ENCODE measurements around the gene ZNF207.
"Not testable (repeated sequence)": the region's sequence is repeated elsewhere in the genome, so short reads cannot be mapped to it uniquely, and the experiment has no call there.

ZNF207 gene

GRCh38 chr17:32388613-32389459 is 38.9 kb downstream of the ZNF207 start:
- no peak for DNase-seq

GRCh38 chr17:32393904-32394303 is 43.9 kb downstream of the ZNF207 start:
- DNase-seq: no peak

DNA sequence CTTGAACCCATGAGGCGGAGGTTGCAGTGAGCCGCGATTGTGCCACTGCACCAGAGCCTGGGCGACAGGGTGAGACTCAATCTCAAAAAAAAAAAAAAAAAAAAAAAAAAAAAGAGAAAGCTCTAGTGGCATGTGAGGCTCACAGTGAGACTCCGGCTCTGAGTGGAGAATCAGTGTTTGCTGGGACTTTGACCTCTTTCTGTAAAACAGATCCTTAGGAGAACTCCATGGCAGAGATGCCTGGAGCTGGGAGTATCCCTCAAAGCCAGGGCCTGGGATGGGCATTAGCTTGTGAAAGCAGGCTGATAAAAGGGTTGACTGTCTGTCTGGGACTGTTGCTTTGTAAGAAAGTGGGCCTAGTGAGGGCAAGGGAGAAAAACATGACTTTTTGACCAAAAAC is 46.4 kb downstream of the ZNF207 start:
- no peak for DNase-seq

DNA sequence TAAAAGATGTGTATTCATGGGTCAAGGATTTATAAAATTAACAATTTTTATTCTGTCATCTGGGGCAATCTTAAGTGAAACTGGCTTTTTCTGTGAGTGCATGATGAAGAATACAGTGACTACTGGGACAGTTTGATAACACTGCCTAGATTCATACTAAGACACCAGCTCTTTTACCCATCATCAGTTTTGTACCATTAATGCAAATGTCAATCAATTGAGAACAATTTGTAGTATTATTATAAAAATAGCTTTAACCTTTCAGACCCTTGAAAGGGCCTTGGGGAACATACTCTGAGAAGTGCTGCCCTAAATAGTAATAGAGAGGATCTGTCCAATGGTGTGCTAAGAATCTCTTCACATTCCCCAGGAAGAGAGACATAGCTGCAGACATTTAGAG is 49.0 kb downstream of the ZNF207 start:
- no peak for DNase-seq

GRCh38 chr17:32410085-32410484 is 60.1 kb downstream of the ZNF207 start:
- not testable (repeated sequence) for DNase-seq

DNA sequence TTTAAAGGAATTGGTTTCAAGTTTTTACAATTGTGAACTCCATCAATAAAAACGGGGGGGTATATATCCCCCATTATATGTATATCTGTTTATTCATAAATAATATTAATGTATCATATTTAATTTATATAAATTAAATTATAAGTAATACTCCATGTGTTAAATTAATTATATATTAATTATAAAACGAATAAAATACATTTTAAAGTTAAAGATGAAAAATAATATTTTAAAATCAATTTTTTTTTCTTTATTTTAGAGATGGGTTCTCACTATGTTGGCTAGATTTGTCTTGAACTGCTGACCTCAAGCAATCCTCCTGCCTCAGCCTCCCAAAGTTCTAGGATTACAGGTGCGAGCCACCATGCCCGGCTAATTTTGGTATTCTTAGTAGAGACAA is 76.9 kb downstream of the ZNF207 start:
- DNase-seq: no peak

GRCh38 chr17:32429598-32429997 is 79.6 kb downstream of the ZNF207 start:
- no peak for DNase-seq
